Anterior cingulate cortex (tissue), 58 donors: ENCODE measurements around the gene IRX3.

Source experiments
- DNase-seq, 58 donors: peaks; one replicate each; lab custom pipeline; 2025; lab: John Stamatoyannopoulos, UW

Gene IRX3

DNA sequence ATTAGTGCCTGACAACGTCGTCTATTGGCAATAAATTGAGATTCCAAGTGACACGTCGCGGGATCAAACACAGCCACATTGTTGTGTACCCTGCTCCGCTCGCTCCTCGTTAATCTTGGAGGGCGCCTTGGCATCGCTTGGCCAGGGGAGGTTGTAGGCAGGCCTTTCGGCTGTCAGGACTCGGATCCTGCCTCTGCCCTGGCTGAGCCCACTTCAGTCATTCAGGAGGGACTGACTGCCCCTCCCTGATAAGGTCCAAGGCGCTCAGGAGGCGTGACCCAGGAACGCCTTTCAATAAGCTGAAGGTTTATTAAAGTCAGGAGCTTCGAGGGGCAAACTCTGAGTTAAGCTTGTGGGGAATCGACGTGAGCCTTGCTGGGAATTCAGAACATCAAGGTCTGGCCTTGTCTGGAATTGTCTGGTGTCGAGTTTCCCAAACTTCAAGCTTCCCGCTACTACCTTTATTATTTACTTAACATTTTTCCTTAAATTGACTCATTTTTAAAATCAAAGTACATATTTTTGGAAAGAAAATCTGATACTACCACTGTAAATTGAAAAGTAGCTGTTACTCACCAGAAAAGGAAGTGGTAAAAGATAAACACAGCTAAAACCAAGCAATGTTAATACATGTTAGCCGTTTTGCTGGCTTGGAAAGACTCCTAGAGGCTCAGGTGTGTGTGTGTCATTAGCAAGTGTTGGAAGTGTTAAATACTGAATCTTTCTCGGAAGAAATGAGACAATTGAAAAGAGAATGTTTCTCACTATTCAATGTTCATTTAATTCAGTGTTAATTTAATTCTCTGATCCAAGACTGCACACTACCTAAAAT, 5.3 kb upstream of the IRX3 start:
- DNase-seq, result no peak

- DNase-seq, result no peak
These were observed 4.5 kb upstream of the IRX3 start for GRCh38 chr16:54290833-54291655.

- DNase-seq, result no peak
These were observed 3.6 kb upstream of the IRX3 start for GRCh38 chr16:54289945-54290832.

GRCh38 chr16:54289242-54289944, 2.8 kb upstream of the IRX3 start:
- DNase-seq, result no peak

GRCh38 chr16:54288835-54289241, 2.3 kb upstream of the IRX3 start:
- DNase-seq, result no peak

- DNase-seq, result no peak
These were observed 1.6 kb upstream of the IRX3 start for GRCh38 chr16:54288030-54288834.

GRCh38 chr16:54287131-54288029, 793 bp upstream of the IRX3 start:
- DNase-seq, result no peak

- peak in 3 of 58 donors; percentile 4 to 10 (median 9) for DNase-seq
These were observed 559 bp downstream of the IRX3 start for GRCh38 chr16:54286090-54286365.

GRCh38 chr16:54285414-54286089, 1.0 kb downstream of the IRX3 start:
- DNase-seq, result no peak

DNA sequence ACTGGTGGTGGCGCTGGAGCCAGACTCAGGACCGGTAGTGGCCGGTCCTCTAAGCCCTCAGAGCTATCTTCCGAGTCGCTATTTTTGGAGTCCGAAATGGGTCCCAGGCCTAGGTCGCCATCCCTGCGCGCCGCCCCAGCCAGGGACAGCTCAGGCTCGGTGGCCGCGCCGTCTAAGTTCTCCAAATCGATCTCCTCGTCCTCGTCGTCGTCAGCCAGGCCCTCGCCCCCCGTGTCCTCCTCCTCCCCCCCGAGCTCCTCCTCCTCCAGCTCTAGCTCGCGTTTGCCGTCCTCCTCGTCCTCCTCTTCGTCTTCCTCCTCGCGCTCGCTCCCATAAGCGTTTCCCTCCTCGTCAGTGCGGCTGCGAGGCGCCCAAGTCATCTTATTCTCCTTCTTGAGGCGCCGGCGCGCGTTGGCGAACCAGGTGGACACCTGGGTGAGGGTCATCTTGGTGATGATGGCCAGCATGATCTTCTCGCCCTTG, 1.6 kb downstream of the IRX3 start:
- no peak for DNase-seq

- no peak for DNase-seq
These were observed 2.2 kb downstream of the IRX3 start for GRCh38 chr16:54284319-54284930.

DNA sequence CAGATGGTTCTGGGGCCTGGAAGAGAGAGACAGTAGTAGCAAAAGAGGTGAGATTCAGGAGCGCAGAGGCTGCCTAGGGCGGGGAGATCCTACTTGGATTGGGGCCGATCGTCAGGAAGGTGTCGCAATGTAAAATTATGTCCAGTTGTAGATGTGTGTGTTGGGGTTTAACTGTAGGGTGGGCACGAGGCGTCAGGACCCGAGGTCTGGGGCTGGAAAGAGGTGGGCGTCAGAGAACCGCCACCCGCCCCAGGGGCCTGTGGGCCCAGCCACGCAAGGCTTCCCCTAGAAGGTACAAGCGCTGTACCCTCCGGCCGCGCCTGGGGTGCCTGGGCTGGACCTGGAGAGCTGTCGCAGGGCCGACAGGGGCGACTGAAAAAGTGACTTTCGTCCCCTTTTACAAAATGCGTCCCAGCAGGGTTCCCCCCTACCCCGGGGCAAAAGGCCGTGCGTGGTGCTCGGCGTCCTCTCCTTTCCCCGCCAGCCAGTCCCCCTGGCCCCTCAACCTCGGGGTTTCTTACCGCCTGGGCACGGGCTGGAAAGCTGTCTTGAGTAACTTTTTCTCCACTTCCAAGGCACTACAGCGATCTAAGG, 2.8 kb downstream of the IRX3 start:
- DNase-seq, result no peak

- no peak for DNase-seq
These were observed 3.5 kb downstream of the IRX3 start for GRCh38 chr16:54282928-54283724.

DNA sequence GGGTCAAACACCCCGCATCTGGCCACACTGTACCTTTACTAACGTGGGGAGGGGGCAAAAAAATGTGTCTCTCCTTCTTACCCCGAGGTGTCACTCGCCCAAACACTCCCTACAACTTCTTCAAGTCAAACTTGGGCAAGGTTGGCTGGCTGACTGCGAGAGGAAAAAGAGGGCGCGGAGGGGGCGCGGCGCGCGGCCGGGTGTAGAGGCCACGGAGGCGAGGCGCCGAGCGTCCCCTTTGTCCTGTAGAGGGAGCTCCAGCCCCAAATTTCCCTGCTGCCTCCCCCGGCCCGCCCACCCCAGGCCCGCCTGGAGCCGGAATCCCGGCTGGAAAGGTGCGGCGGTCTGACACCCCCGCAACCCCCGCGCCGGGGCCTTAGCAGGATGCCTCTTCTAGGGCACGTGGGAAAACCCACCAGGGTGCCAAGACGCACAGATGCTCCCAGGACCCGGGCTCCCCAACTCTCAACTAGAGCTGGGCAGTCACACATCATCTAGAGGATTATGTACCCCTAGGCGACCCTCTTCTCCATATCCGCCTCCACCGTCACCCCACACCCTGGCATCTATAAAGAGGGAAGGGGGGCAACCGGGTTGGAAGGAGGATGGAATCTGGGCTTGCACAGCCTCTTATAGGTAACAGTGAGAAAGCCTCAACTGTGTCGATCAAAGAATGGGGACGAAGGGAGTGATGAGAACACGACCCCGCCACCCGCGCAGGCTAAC, 4.2 kb downstream of the IRX3 start:
- DNase-seq, result peak in 10 of 58 donors; percentile 2 to 29 (median 7)

- DNase-seq, result no peak
These were observed 4.9 kb downstream of the IRX3 start for GRCh38 chr16:54281535-54282201.
